GM23248 (cell line): ENCODE data around the gene CDNF.

ENCODE experiments used
- EZH2 ChIP-seq: fragments of 200-600 bp; sonication (generic); IDR thresholded peaks from 2 replicates; pipeline ENCODE4 v1.6.1; 2018; ENCODE audit warnings: antibody characterized with exemption, mild to moderate bottlenecking; ENCODE audit not compliant: insufficient read depth, poor library complexity, severe bottlenecking
- EZH2phosphoT487 ChIP-seq: fragments of 200-600 bp; sonication (generic); IDR thresholded peaks from 2 replicates; pipeline ENCODE4 v1.6.1; 2018; ENCODE audit warnings: antibody characterized with exemption, moderate library complexity, mild to moderate bottlenecking, low read depth; ENCODE audit not compliant: insufficient read depth

DNA sequence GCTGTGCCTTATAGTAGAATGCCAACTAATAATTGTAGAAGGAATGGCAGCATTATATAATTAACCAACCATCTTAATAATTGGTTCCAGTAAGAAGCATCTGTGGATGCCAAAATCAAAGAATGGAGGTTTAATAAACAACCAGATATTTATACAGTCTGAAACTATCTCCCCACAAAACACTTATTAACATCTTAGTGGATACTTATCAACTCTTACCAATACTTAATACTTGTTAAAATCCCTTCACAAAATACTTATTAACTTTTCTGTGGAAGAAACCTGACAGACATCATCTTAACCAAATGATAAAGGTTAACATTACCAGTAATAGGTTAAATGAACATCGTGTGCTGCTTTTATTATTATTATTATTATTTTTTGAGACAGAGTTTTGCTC is 34.0 kb downstream of the CDNF start:
- TF ChIP-seq EZH2 (no peak), EZH2phosphoT487 (no peak)
